ENCODE results near the gene ITGA6.
A peak's percentile ranks its signal among the peaks of the same experiment; 100 is the strongest.
"Not testable (repeated sequence)": the region's sequence is repeated elsewhere in the genome, so short reads cannot be mapped to it uniquely, and the experiment has no call there.

ITGA6 gene

GRCh38 chr2:172516299-172516698 lies 88.9 kb downstream of the ITGA6 start:
- TF ChIP-seq CTCF (conservative IDR thresholded peaks at IDR 0.05; ENCODE audit: control insufficient read depth, insufficient read depth, low read depth, low read length) = no peak
- H3K4me3 ChIP-seq (ENCODE audit: control insufficient read depth, low read depth, low read length) = no peak overlapping the region
- peak; percentile 85 for DNase-seq (ENCODE audit: low read depth)

- TF ChIP-seq CTCF (conservative IDR thresholded peaks at IDR 0.05; ENCODE audit: control insufficient read depth, insufficient read depth, low read depth, low read length) = no peak
- DNase-seq (ENCODE audit: low read depth) = no peak
- no peak overlapping the region for H3K4me3 ChIP-seq (ENCODE audit: control insufficient read depth, low read depth, low read length)
Observed at GRCh38 chr2:172518995-172519394, 91.6 kb downstream of the ITGA6 start.

GRCh38 chr2:172525601-172526000 lies 98.2 kb downstream of the ITGA6 start:
- TF ChIP-seq CTCF (conservative IDR thresholded peaks at IDR 0.05; ENCODE audit: control insufficient read depth, insufficient read depth, low read depth, low read length) = no peak
- no peak for DNase-seq (ENCODE audit: low read depth)
- no peak overlapping the region for H3K4me3 ChIP-seq (ENCODE audit: control insufficient read depth, low read depth, low read length)

- no peak overlapping the region for H3K4me3 ChIP-seq (ENCODE audit: control insufficient read depth, low read depth, low read length)
- TF ChIP-seq CTCF (conservative IDR thresholded peaks at IDR 0.05; ENCODE audit: control insufficient read depth, insufficient read depth, low read depth, low read length) = no peak
- no peak for DNase-seq (ENCODE audit: low read depth)
Observed at GRCh38 chr2:172531309-172531708, 103.9 kb downstream of the ITGA6 start.

GRCh38 chr2:172532461-172532860 lies 105.1 kb downstream of the ITGA6 start:
- H3K4me3 ChIP-seq (ENCODE audit: control insufficient read depth, low read depth, low read length); DNase-seq (ENCODE audit: low read depth): not testable (repeated sequence)

GRCh38 chr2:172533687-172534086 lies 106.3 kb downstream of the ITGA6 start:
- H3K4me3 ChIP-seq (ENCODE audit: control insufficient read depth, low read depth, low read length) = no peak overlapping the region
- TF ChIP-seq CTCF (conservative IDR thresholded peaks at IDR 0.05; ENCODE audit: control insufficient read depth, insufficient read depth, low read depth, low read length) = no peak
- DNase-seq (ENCODE audit: low read depth) = no peak

GRCh38 chr2:172535119-172535518 lies 107.7 kb downstream of the ITGA6 start:
- no peak overlapping the region for H3K4me3 ChIP-seq (ENCODE audit: control insufficient read depth, low read depth, low read length)
- TF ChIP-seq CTCF (conservative IDR thresholded peaks at IDR 0.05; ENCODE audit: control insufficient read depth, insufficient read depth, low read depth, low read length) = no peak

GRCh38 chr2:172537851-172538250 lies 110.5 kb downstream of the ITGA6 start:
- not testable (repeated sequence) for H3K4me3 ChIP-seq (ENCODE audit: control insufficient read depth, low read depth, low read length); DNase-seq (ENCODE audit: low read depth)

More at GRCh38 chr2:172535119-172535518, 107.7 kb downstream of the ITGA6 start:
- DNase-seq (ENCODE audit: low read depth) = no peak
